ENCODE results near the gene ACSL1.

DNA sequence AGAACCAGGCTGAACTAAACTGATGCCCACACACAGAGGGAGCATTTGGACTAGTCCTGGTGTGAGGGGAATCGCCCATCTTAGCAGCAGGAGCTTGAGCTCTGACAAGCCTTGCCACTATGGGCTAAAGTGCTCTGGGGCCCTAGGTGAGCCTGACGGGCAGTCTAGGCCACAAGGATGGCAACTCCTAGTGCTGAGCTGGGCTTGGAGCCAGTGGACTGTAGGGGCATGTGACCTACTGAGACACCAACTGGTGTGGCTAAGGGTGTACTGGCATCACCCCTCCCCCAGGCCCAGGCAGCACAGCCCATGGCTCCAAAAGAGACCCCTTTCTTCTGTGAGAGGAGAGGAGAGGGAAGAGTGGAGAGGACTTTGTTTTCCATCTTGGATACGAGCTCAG is 106.4 kb downstream of the ACSL1 start:
- TF ChIP-seq, protein P1, sequence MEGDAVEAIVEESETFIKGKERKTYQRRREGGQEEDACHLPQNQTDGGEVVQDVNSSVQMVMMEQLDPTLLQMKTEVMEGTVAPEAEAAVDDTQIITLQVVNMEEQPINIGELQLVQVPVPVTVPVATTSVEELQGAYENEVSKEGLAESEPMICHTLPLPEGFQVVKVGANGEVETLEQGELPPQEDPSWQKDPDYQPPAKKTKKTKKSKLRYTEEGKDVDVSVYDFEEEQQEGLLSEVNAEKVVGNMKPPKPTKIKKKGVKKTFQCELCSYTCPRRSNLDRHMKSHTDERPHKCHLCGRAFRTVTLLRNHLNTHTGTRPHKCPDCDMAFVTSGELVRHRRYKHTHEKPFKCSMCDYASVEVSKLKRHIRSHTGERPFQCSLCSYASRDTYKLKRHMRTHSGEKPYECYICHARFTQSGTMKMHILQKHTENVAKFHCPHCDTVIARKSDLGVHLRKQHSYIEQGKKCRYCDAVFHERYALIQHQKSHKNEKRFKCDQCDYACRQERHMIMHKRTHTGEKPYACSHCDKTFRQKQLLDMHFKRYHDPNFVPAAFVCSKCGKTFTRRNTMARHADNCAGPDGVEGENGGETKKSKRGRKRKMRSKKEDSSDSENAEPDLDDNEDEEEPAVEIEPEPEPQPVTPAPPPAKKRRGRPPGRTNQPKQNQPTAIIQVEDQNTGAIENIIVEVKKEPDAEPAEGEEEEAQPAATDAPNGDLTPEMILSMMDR (IDR thresholded peaks at IDR 0.05): no peak
- TF ChIP-seq EZH2 (IDR thresholded peaks at IDR 0.05): no peak
